HCEC 1CT (cell line): ENCODE data around the gene CYTH3.
"Not testable (repeated sequence)": the region's sequence is repeated elsewhere in the genome, so short reads cannot be mapped to it uniquely, and the experiment has no call there.

Source experiments
- DNase-seq: peaks from one replicate; pipeline ENCODE4 v3.0.0-alpha.2; 2017

Gene CYTH3

DNA sequence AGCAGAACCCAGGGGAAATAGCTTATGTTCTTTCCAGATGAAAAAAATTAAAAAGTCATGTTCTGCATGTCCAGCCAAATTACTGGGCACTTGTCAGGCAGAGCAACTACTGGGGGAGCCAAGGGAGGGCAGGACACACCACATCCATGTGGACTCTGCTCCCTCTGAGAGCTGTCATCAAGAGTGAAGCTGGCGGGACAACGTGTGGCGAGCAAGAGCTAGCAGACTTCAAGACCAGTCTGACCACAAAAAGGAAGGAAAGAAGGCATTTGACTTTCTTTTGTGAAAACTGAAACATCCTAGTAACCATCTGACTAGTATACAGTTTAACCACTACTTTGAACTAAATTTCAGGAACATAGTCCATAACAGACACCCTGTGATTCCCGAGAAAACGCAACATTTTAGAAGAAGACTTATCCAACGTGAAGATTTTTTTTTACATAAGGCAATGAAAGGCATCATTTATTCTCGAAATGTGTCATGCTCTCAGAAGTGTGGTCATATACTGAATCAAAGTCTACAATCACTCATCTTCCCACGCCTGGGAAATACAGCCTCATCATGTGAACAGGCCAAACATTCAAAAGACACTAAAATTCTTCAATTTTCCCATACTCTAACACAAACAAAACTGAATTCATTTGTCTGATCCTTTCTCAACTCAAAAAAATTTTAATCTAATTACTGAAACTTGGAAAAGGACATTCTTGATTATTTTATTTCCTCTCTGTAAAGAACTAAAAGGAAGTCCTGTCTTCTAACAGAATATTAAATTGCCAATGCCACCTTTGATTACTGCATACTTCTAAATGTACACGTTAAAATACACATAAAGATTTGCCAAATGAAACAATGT, 15.5 kb downstream of the CYTH3 start:
- DNase-seq: peak; percentile 26

DNA sequence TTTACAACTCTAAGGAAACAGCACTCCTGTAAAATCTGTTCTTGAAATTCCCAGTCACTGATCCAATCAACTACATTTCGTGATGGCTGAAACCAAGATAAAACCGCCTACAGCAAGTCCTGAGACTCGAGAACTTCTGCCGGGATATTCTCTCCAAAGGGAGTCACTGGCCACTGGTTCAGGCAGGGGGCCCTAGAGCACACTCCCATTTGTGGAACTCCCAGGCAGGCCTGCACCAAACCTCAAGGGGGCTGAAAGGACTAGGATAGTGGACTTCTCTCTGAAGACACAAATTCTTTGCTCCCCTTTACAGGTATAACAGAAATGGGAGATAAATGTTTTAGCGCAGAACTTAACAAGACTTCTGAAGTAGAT, 16.3 kb downstream of the CYTH3 start:
- DNase-seq: no peak

DNA sequence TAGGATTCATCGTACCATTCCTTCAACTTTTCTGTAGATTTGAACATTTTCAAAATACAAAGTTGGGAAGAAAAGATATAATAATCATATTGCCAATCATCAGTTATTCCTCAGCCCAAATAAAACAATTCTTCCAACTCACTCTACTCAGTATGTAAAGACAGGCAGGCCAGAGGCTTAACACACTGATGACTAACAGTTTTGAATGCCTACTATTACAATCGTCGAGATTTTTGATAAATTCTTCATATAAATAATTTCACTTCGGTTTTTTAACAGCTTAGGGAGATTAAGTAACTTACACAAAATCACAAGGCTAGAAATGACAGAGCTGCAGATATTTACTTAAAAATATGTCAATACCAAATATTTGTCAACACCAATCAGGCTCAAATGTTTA, 17.6 kb downstream of the CYTH3 start:
- DNase-seq: peak; percentile 63

DNA sequence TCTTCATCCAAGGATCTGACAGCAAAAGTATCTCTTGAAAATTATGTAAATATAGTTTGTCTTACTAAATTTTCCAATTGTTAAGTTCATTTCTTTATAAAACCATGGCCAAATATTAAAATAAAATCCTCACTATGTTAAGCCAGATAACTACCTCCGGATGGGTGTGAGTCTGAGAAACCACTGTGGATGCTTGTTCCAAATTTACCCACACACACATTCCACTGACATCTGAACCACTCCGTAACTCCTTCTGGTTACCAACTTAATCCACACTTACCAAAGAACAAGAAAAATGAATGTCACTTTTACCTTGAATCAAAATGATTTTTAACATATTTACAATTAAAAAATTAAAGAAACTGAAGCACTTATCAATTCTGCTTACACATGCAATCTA, 19.7 kb downstream of the CYTH3 start:
- DNase-seq: no peak

DNA sequence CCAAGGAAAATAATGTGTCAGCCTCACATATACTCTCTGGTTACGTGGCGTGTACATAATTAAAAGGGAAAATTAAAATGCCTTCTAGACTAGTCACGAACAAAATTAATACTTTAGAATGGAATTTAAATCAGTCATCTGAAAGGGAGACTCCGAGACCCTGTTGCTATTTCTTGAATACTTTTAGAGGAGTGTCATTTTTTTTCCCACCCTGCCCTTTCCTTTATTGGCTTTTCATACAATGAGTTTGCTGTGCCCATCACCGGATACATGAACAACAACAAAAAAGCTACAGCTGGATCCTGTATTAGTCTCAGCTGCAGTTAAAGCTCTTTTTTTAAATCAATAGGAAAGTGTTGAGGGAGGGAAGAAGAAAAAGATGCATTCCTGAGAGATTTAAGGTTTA, 20.1 kb downstream of the CYTH3 start:
- peak; percentile 79 for DNase-seq

DNA sequence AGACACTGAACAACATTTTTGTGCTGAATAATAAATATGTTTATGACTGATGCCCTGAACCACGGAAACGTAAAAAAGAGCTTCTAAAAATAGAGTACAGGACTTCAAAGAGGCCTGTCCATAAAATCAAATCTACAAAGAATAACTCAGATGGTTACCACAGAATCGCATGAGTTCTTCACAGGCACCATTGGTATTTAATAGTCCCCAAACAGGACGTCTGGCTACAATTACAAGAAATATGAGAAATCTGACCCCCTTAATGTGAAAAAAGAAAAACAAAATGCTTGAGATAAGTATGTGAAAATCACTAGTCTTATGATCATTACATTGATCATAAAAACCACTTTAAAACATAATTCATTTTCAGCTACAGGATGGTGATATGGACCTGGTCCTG, 20.8 kb downstream of the CYTH3 start:
- no peak for DNase-seq

DNA sequence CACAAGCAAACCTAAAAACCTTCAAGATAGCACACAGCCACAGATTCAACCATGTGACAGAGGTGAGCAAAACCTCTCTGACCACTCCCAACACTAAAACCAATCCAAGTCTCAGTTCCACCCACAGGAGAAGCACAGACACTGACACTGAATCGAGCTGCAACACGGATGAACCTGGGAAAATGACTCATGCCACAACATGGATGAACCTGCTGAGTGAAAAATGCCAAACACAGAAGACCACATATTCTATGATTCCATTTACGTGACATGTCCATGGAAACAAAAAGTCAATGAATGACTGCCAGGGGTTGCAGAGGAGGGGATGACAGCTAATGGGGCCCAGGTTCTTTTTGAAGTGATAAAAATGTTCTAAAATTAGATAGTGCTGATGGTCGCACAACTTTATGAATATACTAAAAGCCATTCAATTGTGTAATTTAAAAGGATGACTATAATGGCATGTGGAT, 22.0 kb downstream of the CYTH3 start:
- DNase-seq: no peak

DNA sequence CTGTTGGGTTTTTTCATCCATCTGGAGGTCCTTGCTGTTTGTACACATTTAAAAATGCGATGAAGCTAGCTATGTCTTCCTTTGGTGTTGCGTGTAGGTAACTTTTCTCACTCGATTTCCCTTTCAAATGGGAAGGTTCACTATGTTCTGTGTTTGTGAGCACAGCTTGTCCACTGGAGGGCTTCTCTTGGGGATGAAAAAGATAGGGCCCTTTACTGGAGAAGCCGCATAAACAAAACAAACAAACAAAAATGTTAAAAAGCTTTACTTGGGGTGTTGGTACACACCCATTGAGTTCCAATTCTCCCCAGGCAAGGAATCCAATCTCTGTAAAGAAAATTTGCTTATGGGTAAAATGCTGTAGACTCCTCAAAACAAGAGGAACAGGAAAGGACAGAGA, 23.4 kb downstream of the CYTH3 start:
- no peak for DNase-seq

DNA sequence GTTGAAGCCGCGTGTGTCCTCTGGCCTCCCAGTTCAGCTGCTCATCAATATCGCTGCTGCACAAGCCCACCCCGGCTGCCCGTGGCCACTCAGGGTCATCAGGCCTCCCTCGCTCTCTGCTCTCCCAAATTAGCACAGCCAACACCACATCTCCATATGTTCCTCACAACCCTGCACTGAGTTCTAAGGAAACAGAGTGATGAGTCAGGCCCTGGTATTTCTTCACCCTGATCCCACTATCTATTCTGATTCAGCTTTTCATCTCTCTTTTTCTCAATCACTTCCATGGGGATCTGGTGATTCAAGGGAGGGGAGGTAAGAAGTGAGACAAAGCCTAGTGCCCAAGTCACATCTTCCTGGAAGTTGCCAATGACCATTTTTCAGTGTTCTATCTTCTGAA, 23.8 kb downstream of the CYTH3 start:
- peak; percentile 91 for DNase-seq

DNA sequence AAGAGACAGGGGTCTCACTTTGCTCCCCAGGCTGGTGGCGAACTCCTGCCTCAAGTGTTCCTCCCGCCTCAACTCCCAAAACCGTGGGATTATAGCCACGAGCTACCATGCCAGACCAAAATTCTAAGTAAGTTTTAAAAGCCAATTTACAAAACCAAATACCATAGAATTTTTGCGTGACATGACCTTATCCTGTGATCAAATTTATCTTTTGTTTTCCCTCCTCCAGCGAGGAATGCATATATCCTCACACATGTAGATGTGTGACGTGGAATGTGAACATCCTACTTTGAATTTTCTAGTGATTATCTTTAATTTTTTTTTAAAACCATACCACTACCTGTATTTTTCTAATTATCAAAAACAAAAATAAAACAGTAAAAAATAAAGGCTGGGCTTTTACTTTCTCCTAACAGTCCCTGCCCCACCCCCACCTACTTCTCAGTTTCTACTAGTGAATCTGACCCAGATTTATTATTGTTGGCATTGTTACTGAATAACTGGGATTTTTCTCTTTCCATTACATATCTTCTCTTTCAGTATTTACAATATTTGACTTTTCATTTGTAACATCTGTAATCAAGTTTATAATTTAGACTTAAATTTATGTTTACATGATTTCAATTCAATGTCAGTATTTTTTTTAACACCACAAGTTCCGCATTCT, 26.0 kb downstream of the CYTH3 start:
- no peak for DNase-seq

DNA sequence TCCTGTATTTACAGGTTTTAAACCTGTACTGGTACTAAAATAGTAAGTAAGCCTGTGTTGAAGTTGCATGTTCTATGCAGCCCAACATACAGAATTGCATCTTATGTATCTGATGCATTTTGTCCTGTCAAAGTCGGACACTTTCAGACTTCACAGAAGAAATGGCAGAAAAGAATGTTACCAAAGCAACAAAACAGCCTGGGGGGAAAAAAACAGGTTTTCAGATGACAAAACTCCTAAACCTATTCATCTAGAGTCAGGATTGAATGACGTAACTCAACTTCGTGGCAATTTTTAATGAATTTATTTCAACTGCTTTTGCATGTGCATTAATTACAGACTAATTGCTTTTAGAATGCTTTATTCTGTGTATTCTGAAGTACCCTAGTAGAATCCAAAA, 28.4 kb downstream of the CYTH3 start:
- no peak for DNase-seq

DNA sequence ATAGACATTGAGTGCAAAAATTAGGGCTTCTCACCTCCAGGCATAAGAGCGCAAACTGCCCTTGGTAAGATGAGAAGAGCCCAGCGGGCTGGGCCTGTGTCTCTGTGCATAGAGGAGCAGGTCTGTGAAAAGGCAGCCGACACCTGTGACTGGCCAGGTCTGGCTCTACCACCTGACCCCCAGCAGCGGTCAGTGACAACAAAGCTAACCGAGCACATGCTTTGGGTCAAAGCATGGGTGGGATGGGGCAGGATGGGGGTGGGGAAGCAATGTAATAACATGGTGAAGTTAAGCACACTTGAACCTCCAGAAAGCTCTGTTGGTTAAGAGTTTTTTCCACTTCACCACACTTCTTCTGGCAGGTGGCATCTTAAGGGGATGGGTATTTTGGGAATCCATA, 29.3 kb downstream of the CYTH3 start:
- no peak for DNase-seq

DNA sequence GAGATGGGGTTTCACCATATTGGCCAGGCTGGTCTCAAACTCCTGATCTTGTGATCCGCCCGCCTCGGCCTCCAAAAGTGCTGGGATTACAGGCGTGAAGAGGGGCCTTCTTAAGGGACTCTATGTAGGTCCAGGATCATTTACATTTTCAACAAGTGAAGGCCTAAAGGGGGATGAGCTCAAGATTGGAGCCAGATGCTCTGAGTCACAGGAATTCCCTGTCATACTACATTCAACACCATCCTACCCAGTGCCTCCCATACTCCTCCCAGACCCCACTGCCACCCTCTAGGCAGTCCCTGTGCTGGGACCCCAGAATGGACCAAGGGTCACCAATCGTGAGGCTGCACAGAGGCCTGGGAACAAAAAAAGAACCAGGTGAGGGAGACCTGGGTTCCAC, 29.9 kb downstream of the CYTH3 start:
- DNase-seq: peak; percentile 61

DNA sequence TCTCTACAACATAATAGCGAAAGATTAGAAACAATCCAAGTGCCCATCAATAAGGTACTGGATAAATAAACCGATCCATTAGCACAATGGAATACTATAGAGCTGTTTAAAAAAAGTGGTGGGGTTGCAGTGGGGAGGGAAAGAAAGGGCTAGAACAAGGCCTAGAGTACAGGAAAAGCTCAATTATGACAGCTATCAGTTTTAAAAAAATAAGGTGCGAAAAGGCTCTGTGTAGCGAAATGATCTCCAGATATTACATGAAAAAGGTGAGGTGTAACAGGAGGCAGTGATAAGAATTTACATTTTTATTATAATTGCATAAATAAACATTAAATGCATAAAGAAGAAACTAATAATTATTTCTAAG, 30.8 kb downstream of the CYTH3 start:
- DNase-seq: no peak

DNA sequence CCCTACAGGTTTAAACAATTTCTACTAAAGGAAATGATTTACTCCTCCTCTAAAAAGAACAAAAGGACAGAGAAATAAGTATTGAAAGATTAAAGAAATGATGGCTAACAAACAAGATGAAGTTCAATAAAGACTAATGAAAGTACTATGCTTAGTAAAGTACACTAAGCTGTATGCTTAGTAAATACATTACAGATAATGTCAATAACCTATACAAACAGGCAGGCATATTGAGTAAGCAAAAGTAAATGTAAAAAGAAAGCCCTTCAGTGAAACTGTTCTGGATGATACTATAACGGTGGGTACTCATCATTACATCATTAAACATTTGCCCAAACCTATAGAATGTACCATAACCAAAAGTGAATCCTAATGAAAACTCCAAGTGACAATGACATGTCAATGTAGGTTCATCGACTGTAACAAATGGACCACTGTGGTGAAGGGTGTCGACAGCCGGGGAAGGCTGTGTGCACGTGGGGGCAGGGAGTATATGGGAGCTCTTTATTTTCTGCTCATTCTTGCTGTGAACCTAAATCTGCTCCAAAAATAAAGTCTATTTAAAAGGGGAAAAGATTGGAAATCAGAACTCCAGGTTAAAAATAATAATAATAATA, 34.0 kb downstream of the CYTH3 start:
- DNase-seq: no peak

DNA sequence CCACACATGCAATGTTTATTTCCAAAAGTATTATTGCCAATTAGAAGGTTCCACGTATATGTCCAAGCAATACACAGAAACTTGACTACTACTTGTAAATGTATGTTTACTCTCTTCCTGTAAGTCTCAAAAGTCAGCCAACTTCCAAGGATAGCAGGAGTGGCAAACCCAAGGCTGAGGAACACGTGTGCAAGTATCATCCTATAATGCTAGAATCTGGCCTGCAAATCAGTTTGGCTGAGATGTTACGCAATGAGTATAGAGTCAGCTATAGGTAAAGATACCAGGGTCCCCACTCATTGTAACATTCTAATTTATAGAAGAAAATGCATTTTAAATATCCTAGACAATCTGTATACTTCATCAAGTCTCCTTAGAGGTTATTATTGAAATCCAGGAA, 34.7 kb downstream of the CYTH3 start:
- no peak for DNase-seq

DNA sequence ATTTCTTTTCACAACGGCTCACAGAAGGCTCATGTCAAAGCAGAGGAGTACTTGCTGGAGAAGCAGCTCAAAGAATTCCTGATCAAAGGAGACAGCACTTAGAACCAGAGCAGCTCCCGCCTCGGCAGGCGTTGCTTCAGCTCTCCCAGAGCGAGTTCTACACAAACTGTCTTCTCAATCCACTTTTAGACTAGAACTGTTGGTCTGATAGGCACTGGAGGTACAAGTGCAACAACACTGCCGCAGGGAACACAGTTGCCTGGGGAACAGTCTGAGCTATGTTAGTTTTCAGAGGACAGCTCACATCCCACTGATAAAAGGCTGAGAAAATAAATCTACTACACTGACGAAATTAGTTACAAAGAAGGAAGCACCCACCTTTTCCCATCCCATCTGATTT, 35.4 kb downstream of the CYTH3 start:
- no peak for DNase-seq

DNA sequence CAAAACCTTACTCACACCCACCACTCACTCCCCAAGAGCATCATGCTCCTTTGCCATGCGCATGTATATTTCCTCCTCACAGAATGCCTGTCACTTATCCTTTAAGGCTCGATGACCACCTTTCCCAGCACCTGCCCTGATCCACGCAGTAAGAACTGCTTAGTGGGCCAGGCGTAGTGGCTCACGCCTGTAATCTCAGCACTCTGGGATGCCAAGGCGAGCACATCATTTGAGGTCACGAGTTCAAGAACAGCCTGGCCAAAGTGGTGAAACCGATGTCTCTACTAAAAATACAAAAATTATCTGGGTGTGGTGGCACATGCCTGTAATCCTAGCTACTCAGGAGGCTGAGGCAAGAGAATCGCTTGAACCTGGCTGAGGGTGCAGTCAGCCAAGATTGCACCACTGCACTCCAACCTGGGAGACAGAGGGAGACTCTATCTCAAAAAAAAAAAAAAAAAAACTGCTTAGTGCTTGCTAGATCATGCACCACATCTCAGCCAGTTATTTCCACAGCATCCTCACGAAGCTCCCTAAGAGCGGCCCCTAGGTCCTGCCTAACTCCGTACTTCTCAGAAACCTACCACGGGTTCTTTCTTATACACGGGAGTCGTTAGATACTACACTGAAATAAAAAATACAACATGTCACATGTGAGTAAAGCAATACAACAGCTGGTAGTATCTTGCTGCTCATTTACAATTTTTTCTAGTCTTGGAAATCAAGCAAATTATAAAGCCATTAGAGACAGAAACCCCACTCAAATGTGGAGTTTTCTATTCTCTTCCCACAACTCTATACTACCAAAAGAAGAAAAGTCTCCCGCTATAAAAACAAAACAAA, 37.2 kb downstream of the CYTH3 start:
- DNase-seq: no peak

DNA sequence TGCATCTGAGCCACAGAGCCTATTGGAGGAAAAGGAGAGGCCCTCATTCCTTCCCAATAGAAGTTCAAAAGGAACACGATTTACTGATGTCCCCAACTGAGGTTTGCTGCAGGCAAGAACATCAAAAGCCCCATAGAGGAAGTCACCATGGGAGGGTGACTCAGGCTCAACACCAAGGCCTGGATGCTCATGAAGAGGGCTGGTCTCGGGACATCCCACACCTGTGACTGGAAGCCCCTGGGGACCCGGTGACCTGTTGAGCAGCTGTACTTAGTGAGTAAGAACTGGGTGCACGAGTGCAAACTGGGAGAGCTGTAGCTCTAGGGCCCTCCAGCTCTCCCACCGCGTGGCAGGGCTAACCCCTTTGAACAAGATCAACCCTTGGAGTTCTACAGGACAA, 38.0 kb downstream of the CYTH3 start:
- no peak for DNase-seq

DNA sequence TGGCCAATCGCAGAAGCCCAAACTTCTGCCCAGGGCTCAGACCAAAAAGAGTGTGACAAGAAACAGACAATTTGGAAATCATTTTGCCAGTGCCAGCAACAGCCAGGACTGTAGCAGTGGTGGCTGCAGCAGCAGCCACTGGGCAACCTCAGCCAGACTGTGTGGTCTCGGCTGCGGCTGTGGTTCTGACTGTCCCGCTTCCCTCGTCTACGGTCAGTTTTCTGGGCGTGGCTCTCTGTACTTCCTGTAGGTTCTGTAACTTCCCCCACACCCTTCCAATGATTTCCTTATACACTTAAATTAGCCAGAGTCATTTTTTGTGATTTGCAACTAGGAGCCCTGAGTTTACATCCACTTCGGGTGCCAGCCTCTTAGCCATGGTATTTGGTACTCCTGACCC, 39.9 kb downstream of the CYTH3 start:
- no peak for DNase-seq

DNA sequence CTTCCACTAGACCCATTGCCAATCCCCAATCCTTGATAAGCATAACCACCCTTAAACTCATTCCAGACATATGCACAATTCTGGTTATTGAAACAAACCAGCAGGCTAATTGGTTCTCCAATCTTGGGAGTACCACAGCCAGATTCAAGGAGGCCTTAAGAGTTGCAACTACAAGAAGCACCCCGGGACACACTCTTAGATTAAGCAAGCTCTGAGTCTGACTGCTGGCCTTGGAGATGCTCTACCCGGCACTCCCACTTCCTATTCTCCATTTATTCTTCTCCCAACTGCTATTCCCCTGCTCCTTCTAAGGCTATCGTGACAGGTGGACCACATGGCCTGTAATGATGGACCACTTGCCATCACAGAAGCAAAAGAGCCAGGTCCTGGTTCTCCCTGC, 40.3 kb downstream of the CYTH3 start:
- DNase-seq: no peak

DNA sequence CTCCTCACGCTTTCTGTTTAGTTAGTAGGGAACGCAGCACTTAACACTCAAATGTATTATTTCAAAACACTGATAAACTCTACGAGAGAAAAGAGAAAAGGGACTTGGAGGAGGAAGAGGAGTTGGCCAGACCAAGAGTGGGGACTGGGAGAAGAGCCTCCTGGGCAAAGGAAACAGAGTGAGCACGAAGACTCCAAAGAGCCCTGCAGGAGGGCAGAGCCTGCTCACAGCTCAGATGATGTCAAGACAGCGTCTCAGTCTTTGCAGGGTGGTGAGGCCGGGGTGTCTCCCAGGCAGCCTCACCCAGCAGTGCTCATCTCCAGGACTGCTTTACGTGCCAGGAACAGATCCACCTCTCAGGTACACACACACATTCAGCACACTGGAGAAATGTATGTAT, 41.2 kb downstream of the CYTH3 start:
- DNase-seq: no peak

DNA sequence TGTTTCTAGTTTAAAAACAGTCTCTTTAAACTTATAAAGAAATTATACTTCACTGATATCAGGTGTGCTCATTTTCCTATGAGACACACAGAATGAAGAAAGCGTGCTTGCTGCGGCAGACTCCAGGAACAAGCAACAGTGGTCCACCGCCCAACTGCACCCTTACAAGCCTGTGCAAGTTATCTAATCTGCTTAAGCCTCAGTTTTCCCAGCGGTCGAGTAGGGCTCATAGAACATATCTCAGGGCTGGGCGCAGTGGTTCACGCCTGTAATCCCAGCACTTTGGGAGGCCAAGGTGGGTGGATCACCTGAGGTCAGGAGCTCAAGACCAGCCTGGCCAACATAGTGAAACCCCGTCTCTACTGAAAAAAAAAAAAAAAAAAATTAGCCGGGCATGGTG, 43.1 kb downstream of the CYTH3 start:
- not testable (repeated sequence) for DNase-seq
